GM18499 (cell line): ENCODE results near the gene MYO18B.

Experiments
- ATAC-seq: cut with Tn5 transposase; IDR thresholded peaks from one replicate; pipeline ENCODE4 v1.9.1; 2021; ENCODE audit warnings: moderate number of reproducible peaks; ENCODE audit not compliant: insufficient read depth, unreplicated experiment

MYO18B gene

DNA sequence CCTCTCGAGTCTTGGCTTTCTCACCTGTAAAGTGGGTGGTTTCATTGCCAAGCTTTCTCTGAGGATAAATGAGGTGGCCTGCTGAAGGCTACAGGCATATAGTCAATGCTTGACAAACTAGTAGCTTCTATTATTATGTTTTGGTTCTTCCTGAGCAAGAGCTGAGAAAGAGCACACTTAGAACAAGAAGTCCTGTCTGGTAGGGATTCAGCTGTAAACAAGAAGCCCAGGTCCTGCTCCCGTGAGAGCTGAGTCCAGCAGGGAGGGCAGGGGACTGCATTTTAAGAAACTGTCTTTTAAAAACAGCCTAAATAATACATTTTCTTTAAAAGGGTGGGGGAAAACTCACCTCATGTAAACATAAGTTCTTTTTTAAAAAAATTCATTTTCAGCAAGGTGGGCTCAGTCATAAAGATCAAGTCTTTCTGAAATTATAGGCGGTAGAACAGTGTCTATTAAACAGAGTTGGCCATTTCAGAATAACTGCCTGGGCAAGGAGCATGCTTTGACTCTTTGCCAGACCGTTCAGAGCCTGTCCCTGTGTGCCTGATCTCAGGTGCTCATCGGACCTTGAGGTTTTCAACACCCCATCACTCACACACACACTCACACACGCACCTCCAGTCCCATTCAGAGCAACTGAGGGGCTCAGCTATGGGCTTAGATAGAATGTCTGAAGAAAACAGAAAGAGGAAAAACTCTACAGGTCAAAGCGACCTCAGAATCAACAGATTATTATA lies 29.2 kb upstream of the MYO18B start:
- no peak for ATAC-seq

DNA sequence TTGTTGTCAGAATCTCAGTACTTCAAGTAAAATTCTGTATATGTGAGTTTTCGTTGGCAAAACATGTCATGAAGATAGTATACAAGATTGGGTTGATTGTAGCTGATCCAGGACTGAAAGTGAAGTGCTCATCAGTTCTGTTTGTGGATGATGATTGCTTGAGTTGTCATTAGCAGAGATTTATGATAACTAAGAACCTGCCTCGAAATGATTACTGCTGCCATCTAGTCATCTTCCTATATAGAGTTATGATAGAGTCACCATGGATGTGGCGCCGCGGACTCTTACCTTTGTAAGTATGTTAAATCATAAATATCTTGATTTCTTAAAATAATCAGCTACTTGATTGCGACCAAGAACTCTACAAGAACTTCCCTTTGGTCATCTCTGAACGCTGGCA lies 27.9 kb upstream of the MYO18B start:
- ATAC-seq, result no peak

DNA sequence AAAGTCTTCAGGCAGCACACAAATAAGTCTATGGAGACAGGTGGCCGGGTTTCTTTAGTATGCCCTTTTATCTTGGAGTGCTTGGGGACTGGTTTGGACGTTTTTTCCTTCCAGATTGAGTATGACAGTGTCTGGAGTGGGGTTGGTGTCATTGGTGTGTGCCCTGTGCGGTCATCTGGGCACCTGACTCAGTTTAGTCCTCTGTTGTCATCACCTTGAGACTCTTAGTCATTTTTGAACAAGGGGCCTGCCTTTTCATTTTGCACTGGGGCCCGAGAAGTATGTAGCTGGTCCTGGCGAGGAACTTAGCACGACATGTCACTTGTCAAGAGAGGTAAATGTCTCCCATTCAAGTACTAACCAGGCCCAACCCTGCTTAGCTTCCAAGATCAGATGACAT lies 27.2 kb upstream of the MYO18B start:
- no peak for ATAC-seq

DNA sequence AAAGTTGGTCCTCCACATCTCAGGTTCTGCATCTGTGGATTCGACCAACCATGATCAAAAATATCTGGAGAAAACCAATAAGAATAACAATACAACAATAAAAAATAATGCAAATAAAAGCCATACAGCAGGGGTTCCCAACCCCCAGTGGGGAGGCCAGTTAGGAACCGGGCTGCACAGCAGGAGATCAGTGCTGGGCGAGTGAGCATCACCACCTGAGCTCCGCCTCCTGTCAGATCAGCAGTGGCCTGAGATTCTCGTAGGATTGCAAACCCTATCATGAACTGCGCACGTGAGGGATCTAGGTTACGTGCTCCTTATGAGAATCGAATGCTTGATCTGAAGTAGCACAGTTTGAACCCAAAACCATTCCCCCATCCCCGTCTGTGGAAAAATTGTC lies 25.4 kb upstream of the MYO18B start:
- ATAC-seq, result no peak

DNA sequence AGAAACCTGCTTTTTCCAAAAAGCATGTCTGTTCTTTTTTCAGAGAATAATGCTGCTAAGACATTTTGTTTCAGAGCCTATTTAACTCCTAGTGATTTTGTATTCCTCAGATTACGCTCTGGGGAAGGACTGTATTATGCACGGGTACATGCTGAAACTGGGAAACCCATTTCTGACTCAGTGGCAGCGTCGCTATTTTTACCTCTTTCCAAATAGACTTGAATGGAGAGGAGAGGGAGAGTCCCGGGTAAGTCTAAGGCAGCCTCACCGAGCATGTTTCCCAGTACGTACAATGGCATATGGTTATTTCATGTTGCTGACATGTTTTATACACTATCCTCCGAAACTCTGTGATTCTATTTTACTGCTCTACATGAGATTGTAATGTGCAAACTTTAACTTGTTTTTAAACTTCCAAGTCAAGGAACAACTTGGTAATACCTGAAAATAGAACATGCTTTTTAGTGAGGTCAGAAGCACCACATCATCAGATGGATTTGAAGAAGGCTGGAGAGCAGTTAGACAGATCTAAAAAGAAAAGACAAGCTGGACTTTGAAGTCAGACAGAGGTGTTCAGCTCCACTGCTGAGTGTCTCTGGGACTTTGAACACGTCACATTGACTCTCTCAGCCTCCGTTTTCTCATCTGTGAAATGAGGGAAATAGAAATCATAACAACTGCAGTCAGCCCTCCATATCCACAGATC lies 23.7 kb upstream of the MYO18B start:
- no peak for ATAC-seq

DNA sequence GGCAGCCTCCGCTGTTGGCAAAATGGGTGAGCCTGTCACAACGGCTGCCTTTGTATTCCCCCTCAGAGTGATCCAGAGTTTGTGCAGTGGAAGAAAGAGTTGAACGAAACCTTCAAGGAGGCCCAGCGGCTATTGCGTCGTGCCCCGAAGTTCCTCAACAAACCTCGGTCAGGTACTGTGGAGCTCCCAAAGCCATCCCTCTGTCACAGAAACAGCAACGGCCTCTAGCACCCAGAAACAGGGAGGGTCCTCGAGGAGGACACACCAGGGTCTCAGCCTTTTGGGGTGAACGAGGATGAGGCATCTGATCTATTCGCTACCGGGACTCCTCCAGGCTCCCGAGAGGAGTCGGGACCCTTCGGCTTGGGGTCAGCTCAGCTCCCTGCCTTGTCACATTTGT lies 19.8 kb upstream of the MYO18B start:
- ATAC-seq, result no peak

DNA sequence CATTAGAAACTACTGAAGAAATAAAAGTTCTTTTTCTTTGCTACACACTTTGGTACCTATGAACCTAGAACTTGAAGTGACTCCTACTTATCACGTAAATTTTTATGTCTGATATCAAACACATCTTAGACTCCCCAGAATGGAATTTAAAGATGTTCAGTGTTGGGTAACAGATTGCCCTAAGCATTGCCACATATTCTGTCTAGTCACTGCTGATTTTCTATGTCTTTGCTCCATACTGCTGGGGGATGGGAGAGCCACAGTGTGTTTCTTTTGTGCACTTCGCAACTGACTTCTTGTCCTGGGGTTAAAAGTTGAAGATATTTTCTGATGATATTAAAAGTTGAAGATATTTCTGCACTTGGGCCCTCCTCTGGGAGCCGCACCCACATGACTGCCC lies 19.4 kb upstream of the MYO18B start:
- ATAC-seq, result no peak

DNA sequence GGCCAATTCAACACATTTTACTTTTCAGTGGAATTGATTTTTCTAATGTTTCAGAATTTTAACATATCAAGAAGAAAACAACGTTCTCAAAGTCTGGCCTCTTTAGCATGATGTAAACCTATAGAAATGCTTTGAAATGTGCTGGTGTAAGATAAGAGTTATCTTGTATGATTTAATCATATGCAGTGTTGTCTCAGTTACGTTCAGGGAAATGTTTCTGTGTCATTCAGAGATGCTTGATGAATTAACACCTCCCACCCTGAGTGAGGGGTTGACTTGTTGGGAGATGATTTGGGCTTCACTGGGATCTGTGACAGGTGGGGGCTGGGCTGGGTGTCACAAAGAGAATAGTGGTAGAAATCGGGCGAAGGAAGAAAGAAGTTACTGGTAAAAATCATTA lies 15.7 kb upstream of the MYO18B start:
- no peak for ATAC-seq

DNA sequence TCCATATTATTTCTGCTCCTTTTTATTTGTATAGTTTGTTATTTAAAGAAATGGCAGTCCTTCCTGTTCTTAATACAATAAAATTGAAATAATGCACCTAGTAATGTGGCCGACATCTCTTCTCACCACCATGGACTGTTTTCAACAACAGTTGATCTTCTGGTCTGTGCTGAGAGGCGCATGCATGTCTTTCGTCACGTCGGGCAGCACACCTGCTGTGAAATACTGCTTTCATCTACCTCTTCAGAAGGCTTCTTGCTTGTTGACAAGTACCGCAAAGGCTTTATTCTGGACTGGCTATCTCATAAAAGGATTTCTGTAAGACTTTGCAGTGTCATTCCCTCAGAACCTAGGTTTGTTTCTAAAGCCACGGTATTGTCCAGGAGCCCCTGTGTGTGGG lies 13.9 kb upstream of the MYO18B start:
- no peak for ATAC-seq

DNA sequence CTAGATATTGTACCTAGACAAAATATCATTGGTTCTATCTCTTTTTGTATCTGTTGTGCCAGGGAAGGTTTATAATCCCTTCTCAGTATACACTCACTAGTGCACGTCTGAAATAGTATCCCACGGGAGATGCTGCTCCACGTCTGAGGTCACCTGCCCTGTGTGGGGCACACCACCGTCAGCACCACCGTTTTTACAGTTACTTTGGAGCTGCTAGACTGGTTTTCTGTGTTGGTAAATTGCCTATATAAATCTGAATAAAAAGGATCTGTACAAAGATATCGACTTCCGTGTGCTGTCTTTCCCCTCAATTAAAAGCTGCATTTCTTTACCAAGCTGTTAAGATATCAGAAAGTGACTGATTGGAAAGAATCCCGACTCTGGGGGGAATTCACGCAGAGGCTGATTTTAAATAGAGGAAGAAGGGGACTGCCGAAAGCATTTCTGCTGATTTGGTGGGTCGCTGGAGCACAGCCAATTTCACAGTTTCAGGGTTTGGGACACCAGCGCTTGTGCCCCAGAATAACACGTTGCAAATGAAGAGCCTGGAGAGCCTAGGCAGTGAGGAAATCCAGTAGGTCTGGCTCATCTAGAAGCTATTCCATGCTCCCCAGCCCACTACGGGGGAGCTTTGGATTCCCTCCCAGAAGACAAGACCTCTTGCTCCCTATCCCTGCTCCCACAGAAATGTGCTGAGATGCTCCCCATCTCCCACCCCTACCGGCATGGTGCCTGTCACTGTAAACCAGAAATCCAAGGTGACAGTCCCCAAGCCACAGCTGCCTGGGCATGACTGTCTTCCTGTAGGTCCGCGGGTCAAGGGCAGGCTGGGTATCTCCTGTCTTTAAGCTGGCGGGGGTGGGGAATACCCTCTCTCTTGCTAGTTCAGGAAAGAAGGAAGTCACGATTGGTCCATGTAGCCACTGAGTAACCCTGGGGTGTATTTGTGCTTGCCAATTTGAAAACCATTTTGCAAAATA lies 12.7 kb upstream of the MYO18B start:
- ATAC-seq, result no peak

DNA sequence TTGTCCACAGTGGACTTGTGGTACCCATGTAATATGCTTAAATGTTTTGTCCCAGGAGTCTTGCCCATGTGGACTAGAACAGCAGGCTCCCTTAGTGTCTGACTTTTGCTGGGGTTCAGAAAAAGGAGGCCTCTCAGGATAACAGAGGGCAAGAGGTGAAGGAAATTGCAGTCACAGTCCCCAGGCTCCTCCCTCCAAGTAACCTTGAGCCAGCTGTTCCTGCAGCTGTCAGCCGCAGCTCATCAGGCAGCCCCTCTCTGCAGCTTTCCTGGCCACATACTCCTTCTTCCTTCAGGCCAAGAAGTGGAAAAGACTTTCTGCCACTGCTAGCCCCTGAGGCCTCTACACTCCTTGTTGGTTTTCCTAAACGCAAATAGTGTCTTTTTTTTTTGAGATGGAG lies 6.3 kb upstream of the MYO18B start:
- ATAC-seq, result no peak

DNA sequence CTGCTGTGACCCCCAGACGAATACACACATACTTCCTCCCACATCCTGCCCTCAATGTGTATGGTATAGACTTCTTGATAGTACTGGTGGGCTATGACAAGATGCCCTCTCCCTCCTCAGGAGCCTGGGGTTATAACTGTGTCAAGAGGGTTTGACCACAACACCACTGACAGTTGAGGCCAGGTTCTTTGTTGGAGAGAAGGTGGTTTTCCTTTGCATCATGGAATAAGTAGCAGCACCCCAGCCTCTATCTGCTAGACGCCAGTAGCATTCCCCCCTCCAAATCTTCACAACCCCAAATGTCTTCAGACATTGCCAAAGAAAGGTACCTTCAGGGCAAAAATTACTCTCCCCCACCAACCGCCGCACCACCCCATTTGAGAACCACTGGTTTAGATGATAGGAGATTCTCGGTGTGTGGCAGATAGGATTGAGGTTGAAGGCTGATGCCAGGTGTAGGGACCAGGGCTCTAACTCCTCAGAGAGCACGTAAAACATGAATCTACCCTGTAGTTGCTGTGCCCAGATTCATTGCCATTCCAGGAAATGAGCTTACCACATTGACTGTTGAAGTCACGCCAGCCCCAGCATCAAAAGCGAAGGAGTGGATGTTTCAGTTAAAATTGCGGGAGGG lies 5.5 kb upstream of the MYO18B start:
- no peak for ATAC-seq

DNA sequence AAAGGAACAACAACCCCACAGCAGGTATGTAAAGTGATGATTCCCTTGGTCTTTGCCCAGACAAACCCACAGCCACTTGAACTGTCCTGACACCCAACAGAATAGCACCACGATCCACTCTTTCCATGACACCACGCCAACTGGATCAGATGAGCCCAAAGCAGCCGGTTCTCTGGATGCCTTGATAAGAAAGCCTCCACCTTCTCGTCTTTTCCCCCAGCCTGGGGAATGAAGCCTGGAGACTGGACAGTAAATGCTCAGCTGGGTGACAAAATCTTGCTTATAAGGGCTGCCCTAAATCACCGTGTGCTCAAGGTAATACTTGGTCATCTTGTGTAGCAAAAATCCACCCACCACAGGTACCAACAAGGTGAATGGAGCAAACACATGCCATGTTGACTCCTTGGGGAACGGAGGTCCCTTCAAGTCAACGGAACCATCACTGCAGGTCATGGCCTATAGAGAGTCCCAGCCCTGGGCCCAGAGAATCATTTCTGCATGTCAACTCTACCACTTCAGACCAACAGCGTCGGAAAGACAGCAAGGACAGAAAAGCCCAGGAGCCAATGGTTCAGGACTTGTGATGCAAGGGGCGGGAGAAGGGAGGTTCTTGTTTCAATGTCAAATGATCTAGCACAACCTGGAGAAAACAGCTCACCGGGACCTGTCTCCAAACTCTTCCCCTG lies 2.2 kb upstream of the MYO18B start:
- ATAC-seq, result no peak

DNA sequence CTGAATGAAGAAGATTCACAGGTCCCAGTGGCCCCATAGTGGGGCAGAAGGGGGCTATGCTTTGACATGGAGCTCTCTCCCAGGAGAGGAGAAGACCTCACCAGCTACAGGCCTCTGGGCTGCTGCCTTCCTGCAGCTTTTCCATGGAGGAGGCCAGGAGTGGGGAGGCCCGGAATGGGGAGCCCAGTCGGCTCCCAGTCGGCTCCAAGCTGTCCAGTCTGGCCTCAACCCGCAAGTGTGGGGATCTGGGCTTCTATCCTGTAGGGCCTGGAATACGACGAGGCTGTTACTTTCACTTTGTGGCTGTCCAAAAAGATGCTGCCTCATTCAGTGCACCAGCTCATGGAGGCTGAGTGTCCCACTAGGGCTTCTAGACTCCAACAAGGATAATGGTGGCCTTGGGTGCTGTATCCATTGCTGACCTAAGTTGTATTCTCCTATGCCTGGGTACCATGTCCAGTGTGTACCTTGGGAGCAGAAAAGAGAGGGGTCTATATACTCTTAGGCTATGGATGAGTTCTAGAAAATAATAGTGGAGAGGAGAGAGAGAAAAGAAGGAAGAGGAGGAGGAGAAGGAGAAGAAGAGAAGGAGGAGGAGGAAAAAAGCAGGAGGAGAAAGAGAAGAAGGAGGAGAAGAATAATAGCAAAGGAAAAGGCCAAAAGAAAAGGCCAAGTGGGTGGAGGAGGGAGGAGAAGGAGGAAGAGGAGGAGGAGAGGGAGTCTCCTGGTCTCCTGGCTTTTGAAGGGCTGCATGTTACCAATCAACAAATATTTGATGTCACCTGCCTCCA lies 1.1 kb downstream of the MYO18B start:
- no peak for ATAC-seq

DNA sequence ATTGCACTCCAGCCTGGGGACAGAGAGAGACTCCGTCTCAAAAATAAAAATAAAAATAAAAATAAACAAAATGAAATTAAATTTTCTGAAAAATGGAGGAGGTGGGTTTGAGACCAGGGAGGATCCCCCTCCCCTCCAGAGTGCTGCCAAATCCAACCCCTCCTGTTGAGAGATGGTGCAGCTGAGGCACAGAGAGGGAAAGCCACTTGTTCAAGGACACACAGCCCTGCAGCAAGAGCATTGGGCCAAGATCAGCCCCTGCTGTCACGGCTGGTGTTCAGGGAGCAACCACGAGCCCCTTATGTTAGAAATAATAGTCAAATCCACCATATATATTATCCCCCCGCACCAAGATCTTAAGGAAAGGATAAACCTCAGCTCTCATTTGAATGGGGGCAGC lies 2.7 kb downstream of the MYO18B start:
- ATAC-seq, result no peak

DNA sequence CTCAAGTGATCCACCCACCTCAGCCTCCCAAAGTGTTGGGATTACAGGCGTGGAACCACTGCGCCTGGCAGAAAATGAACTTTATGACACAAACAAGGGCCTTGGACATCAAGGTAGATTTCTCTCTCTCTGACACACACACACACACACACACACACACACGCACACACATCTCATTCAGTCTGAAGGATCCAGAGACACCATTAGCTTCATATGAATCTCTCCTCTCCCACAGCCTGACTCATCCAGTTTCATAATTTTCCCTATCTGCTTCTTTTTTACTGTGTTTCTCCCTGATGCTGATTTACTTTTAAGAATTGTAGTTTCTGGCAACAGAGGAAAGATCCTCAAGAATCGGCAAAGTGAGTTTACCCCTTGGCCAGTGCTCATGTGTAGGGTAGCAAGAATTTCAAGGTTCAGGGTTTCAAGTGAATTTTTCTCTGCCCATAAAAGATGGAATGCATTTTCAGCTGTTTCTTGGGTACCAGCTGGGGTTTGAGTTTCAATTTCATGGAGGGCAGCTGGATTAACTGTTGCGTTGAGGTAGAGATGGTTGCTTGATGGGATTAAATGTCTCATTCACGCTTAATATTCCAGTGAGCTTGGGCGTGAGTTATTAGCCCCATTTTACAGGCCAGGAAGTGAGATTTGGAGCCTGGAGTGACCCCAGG lies 3.5 kb downstream of the MYO18B start:
- no peak for ATAC-seq

DNA sequence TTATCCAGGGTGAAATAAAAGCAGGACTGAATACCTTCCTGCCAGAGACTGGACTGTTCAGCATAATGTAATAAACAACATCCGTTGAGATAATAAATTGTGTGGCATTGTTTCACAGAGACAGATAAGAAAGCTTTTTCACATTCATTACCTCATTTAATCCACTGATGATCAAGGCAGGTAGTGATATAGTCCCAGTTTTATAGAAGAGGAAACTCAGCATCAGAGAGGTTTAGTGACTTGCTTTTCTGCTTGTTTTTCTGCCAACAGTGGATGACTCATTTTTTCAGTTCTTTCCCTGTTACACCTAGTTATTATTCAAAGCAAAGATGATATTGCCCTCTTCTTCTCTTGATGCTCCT lies 4.0 kb downstream of the MYO18B start:
- no peak for ATAC-seq

DNA sequence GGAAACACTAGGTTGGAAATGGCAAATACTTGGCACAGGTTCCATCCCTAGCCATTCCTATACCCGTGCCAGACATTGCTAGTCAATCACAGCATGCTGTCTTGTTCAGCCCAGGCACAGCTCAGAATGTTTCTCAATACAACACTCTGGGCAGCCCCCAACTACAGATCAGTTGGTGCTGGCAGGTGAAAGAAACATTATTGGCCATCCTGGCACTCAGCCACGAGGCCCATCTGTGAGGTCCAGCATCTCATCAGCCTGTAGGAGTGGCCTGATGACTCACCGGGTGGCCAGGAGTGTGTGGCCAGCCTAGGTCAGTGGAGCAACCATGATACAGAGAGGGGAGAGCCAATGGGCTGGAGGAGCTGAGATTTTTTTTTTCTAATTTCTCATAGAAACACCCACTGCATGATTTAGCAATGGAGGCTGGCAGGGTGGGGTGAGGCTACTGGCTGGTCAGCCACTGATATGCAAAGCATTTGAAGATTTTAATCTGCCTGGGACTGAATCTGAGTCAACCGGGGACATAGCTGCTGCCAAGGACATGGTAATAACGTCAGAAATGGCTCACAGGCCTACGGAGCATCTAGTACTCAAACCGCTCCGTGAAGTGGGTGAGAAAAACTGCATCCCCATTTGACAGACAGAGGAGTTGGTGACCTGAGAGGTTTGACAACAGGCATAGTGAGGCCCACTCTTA lies 5.4 kb downstream of the MYO18B start:
- ATAC-seq, result no peak
